Fibroblast of lung (primary cell): ENCODE results near the gene AQR.

Source experiments
- EZH2 ChIP-seq: IDR thresholded peaks from 2 replicates; pipeline ENCODE4 v1.5.1; 2012; ENCODE audit warnings: low read length, control low read depth, mild to moderate bottlenecking; ENCODE audit errors: missing control alignments
- TF ChIP-seq, protein P1 (sequence below), 2 donors: IDR thresholded peaks in 1 of 2; conservative IDR thresholded peaks in 1 of 2; 1 replicate in 1 of 2; 2 replicates in 1 of 2; pipeline ENCODE4 v1.5.1; 2011 to 2012; ENCODE audit warnings: low read length in 2 of 2, control low read depth in 1 of 2, inconsistent platforms in 1 of 2, low read depth in 1 of 2, mild to moderate bottlenecking in 1 of 2

DNA sequence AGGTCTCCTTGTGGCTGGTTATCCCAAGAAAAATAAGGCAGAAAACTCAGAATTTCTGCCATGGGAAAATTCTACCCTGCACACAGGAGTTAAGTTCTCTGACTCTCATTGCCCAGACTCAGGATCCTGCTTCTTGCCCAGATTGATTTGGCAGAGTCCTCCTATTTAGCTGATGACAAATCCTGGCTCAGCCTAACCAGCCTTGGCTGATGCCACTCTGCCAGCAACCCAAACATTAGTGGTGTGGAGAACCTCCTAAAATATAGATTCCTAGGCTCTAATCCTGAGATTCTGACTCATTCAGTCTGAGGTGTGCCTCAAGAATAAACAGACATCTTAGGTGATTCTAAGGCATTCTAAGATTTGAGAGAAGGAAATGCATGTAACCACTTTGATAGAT, 113.6 kb downstream of the AQR start:
- no peak for TF ChIP-seq EZH2
- TF ChIP-seq, protein P1, sequence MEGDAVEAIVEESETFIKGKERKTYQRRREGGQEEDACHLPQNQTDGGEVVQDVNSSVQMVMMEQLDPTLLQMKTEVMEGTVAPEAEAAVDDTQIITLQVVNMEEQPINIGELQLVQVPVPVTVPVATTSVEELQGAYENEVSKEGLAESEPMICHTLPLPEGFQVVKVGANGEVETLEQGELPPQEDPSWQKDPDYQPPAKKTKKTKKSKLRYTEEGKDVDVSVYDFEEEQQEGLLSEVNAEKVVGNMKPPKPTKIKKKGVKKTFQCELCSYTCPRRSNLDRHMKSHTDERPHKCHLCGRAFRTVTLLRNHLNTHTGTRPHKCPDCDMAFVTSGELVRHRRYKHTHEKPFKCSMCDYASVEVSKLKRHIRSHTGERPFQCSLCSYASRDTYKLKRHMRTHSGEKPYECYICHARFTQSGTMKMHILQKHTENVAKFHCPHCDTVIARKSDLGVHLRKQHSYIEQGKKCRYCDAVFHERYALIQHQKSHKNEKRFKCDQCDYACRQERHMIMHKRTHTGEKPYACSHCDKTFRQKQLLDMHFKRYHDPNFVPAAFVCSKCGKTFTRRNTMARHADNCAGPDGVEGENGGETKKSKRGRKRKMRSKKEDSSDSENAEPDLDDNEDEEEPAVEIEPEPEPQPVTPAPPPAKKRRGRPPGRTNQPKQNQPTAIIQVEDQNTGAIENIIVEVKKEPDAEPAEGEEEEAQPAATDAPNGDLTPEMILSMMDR (conservative IDR thresholded peaks at IDR 0.05 in 1 of 2, IDR thresholded peaks at IDR 0.05 in 1 of 2; ENCODE audit: low read depth in 1 of 2, low read length in 2 of 2) = no peak
